ENCODE measurements around the gene SH3D21.

SH3D21 gene

GRCh38 chr1:36346741-36347370 lies 40.7 kb downstream of the SH3D21 start:
- CTCF ChIA-PET: interaction anchor here (0.8 to 8.9 kb wide), 3 partner anchors 47 to 71 kb away, joined by 3 to 86 read pairs (median 4); no protein-coding TSS in a partner anchor
- Histone ChIP-seq H3K4me1 (ENCODE audit: control extremely low read depth in 1 of 4, control insufficient read depth in 4 of 4, insufficient read depth in 4 of 4, low read length in 3 of 4) (peaks cover 0 to 31% (median 29%) of the 10 kb centered on the region in 4 experiments), H3K9me3 (ENCODE audit: control extremely low read depth in 1 of 5, control insufficient read depth in 4 of 5, insufficient read depth in 2 of 5, low read depth in 1 of 5, low read length in 4 of 5) (no peaks in the 10 kb centered on the region), H3K27me3 (replicated peaks in 2 of 5; ENCODE audit: control insufficient read depth in 4 of 5, insufficient read depth in 5 of 5, low read length in 4 of 5) (no peaks in the 10 kb centered on the region), H3K27ac (ENCODE audit: insufficient read depth in 1 of 2, low read depth in 1 of 2, low read length in 2 of 2, poor library complexity in 1 of 2, severe bottlenecking in 2 of 2) (no peak overlapping the region), H3K4me3 (ENCODE audit: control insufficient read depth in 1 of 7, extremely low read depth in 1 of 7, insufficient read depth in 4 of 7, low read depth in 2 of 7, low read length in 6 of 7) (no peak overlapping the region), H3K36me3 (ENCODE audit: control insufficient read depth in 4 of 4, insufficient read depth in 4 of 4, low read length in 3 of 4) (peaks cover 19 to 75% (median 42%) of the 10 kb centered on the region in 4 experiments)
- 98% methylated on average over 5 of the region's 8 CpGs for WGBS (ENCODE audit: insufficient coverage)
- no peak for DNase-seq
- POLR2A ChIA-PET: interaction anchor here (0.6 kb wide), 1 partner anchor 131 kb away, joined by 4 read pairs; no protein-coding TSS in a partner anchor

- ChIA-PET CTCF (interaction anchor here (2.3 to 5.4 kb wide), 2 partner anchors 7 to 48 kb away, joined by 7 to 37 read pairs; partner anchors contain the start of gene LSM10), POLR2A (interaction anchor here (1.3 kb wide), 1 partner anchor 29 kb away, joined by 3 read pairs; no protein-coding TSS in a partner anchor)
- Histone ChIP-seq H3K9me3 (ENCODE audit: control extremely low read depth in 1 of 5, control insufficient read depth in 4 of 5, insufficient read depth in 2 of 5, low read depth in 1 of 5, low read length in 4 of 5) (no peaks in the 10 kb centered on the region), H3K27me3 (replicated peaks in 2 of 5; ENCODE audit: control insufficient read depth in 4 of 5, insufficient read depth in 5 of 5, low read length in 4 of 5) (no peaks in the 10 kb centered on the region), H3K4me3 (ENCODE audit: control insufficient read depth in 1 of 7, extremely low read depth in 1 of 7, insufficient read depth in 4 of 7, low read depth in 2 of 7, low read length in 6 of 7) (no peak overlapping the region), H3K36me3 (ENCODE audit: control insufficient read depth in 4 of 4, insufficient read depth in 4 of 4, low read length in 3 of 4) (peaks cover 11 to 73% (median 47%) of the 10 kb centered on the region in 4 experiments), H3K27ac (ENCODE audit: insufficient read depth in 1 of 2, low read depth in 1 of 2, low read length in 2 of 2, poor library complexity in 1 of 2, severe bottlenecking in 2 of 2) (no peak overlapping the region), H3K4me1 (ENCODE audit: control extremely low read depth in 1 of 4, control insufficient read depth in 4 of 4, insufficient read depth in 4 of 4, low read length in 3 of 4) (peaks cover 0 to 46% (median 41%) of the 10 kb centered on the region in 4 experiments)
- no peak for DNase-seq
- WGBS (ENCODE audit: insufficient coverage): 71% methylated on average over 6 of the region's 7 CpGs
Observed at GRCh38 chr1:36349241-36349671, 43.1 kb downstream of the SH3D21 start.

- WGBS (ENCODE audit: insufficient coverage): 96% methylated on average over 16 of the region's 16 CpGs
- Histone ChIP-seq H3K27ac (ENCODE audit: insufficient read depth in 1 of 2, low read depth in 1 of 2, low read length in 2 of 2, poor library complexity in 1 of 2, severe bottlenecking in 2 of 2) (no peak overlapping the region), H3K9me3 (ENCODE audit: control extremely low read depth in 1 of 5, control insufficient read depth in 4 of 5, insufficient read depth in 2 of 5, low read depth in 1 of 5, low read length in 4 of 5) (no peaks in the 10 kb centered on the region), H3K4me3 (ENCODE audit: control insufficient read depth in 1 of 7, extremely low read depth in 1 of 7, insufficient read depth in 4 of 7, low read depth in 2 of 7, low read length in 6 of 7) (no peak overlapping the region), H3K27me3 (replicated peaks in 2 of 5; ENCODE audit: control insufficient read depth in 4 of 5, insufficient read depth in 5 of 5, low read length in 4 of 5) (no peaks in the 10 kb centered on the region), H3K4me1 (ENCODE audit: control extremely low read depth in 1 of 4, control insufficient read depth in 4 of 4, insufficient read depth in 4 of 4, low read length in 3 of 4) (peaks cover 0 to 46% (median 41%) of the 10 kb centered on the region in 4 experiments), H3K36me3 (ENCODE audit: control insufficient read depth in 4 of 4, insufficient read depth in 4 of 4, low read length in 3 of 4) (peaks cover 13 to 73% (median 47%) of the 10 kb centered on the region in 4 experiments)
- DNase-seq: no peak
- POLR2A ChIA-PET: interaction anchor here (0.9 to 1.3 kb wide), 2 partner anchors 23 to 29 kb away, joined by 3 read pairs; no protein-coding TSS in a partner anchor
- CTCF ChIA-PET: interaction anchor here (1.4 to 5.4 kb wide), 5 partner anchors 7 to 70 kb away, joined by 3 to 37 read pairs (median 8); partner anchors contain the start of gene LSM10
Observed at GRCh38 chr1:36349839-36350238, 43.7 kb downstream of the SH3D21 start.

- 2% methylated on average over 11 of the region's 13 CpGs for WGBS (ENCODE audit: insufficient coverage)
- H3K4me1 ChIP-seq (ENCODE audit: control extremely low read depth in 1 of 4, control insufficient read depth in 4 of 4, insufficient read depth in 4 of 4, low read length in 3 of 4): peaks cover 0 to 46% (median 41%) of the 10 kb centered on the region in 4 experiments
Observed at GRCh38 chr1:36350659-36351226, 44.6 kb downstream of the SH3D21 start.

GRCh38 chr1:36351227-36351977 lies 45.2 kb downstream of the SH3D21 start:
- peaks cover 0 to 46% (median 41%) of the 10 kb centered on the region in 4 experiments for H3K4me1 ChIP-seq (ENCODE audit: control extremely low read depth in 1 of 4, control insufficient read depth in 4 of 4, insufficient read depth in 4 of 4, low read length in 3 of 4)
- H3K4me3 ChIP-seq (ENCODE audit: control insufficient read depth in 1 of 7, extremely low read depth in 1 of 7, insufficient read depth in 4 of 7, low read depth in 2 of 7, low read length in 6 of 7): peak overlapping the region in 3 of 7 experiments; percentile 9 to 62 (median 23)
- ChIA-PET CTCF (interaction anchor here (0.9 to 5.4 kb wide), 10 partner anchors 9 to 73 kb away, joined by 3 to 37 read pairs (median 4); no protein-coding TSS in a partner anchor), POLR2A (interaction anchor here (0.8 kb wide), 1 partner anchor 12 kb away, joined by 3 read pairs; no protein-coding TSS in a partner anchor)
- peak in 2 of 3 donors; percentile 61 to 67 for DNase-seq
- H3K36me3 ChIP-seq (ENCODE audit: control insufficient read depth in 4 of 4, insufficient read depth in 4 of 4, low read length in 3 of 4): peaks cover 15 to 71% (median 49%) of the 10 kb centered on the region in 4 experiments
- 64% methylated on average over 12 of the region's 14 CpGs for WGBS (ENCODE audit: insufficient coverage)
- no peaks in the 10 kb centered on the region for H3K9me3 ChIP-seq (ENCODE audit: control extremely low read depth in 1 of 5, control insufficient read depth in 4 of 5, insufficient read depth in 2 of 5, low read depth in 1 of 5, low read length in 4 of 5)
- no peaks in the 10 kb centered on the region for H3K27me3 ChIP-seq (replicated peaks in 2 of 5; ENCODE audit: control insufficient read depth in 4 of 5, insufficient read depth in 5 of 5, low read length in 4 of 5)
- H3K27ac ChIP-seq (ENCODE audit: insufficient read depth in 1 of 2, low read depth in 1 of 2, low read length in 2 of 2, poor library complexity in 1 of 2, severe bottlenecking in 2 of 2): peak overlapping the region in 1 of 2 experiments; percentile 50

More at GRCh38 chr1:36350659-36351226, 44.6 kb downstream of the SH3D21 start:
- Histone ChIP-seq H3K36me3 (ENCODE audit: control insufficient read depth in 4 of 4, insufficient read depth in 4 of 4, low read length in 3 of 4) (peaks cover 17 to 70% (median 49%) of the 10 kb centered on the region in 4 experiments), H3K27me3 (replicated peaks in 2 of 5; ENCODE audit: control insufficient read depth in 4 of 5, insufficient read depth in 5 of 5, low read length in 4 of 5) (no peaks in the 10 kb centered on the region), H3K27ac (ENCODE audit: insufficient read depth in 1 of 2, low read depth in 1 of 2, low read length in 2 of 2, poor library complexity in 1 of 2, severe bottlenecking in 2 of 2) (peak overlapping the region in 1 of 2 experiments; percentile 50), H3K4me3 (ENCODE audit: control insufficient read depth in 1 of 7, extremely low read depth in 1 of 7, insufficient read depth in 4 of 7, low read depth in 2 of 7, low read length in 6 of 7) (peak overlapping the region in 4 of 7 experiments; percentile 9 to 62 (median 22)), H3K9me3 (ENCODE audit: control extremely low read depth in 1 of 5, control insufficient read depth in 4 of 5, insufficient read depth in 2 of 5, low read depth in 1 of 5, low read length in 4 of 5) (no peaks in the 10 kb centered on the region)
- ChIA-PET CTCF (interaction anchor here (0.9 to 5.4 kb wide), 8 partner anchors 8 to 69 kb away, joined by 3 to 37 read pairs (median 6); partner anchors contain the start of gene LSM10), POLR2A (interaction anchor here (0.7 to 1.3 kb wide), 5 partner anchors 13 to 36 kb away, joined by 3 read pairs; no protein-coding TSS in a partner anchor)
- peak; percentile 53 to 88 (median 83) for DNase-seq

GRCh38 chr1:36352125-36352909 lies 46.1 kb downstream of the SH3D21 start:
- WGBS (ENCODE audit: insufficient coverage): 98% methylated on average over 12 of the region's 13 CpGs
- Histone ChIP-seq H3K27ac (ENCODE audit: insufficient read depth in 1 of 2, low read depth in 1 of 2, low read length in 2 of 2, poor library complexity in 1 of 2, severe bottlenecking in 2 of 2) (no peak overlapping the region), H3K36me3 (ENCODE audit: control insufficient read depth in 4 of 4, insufficient read depth in 4 of 4, low read length in 3 of 4) (peaks cover 18 to 68% (median 45%) of the 10 kb centered on the region in 4 experiments), H3K9me3 (ENCODE audit: control extremely low read depth in 1 of 5, control insufficient read depth in 4 of 5, insufficient read depth in 2 of 5, low read depth in 1 of 5, low read length in 4 of 5) (no peaks in the 10 kb centered on the region), H3K4me3 (ENCODE audit: control insufficient read depth in 1 of 7, extremely low read depth in 1 of 7, insufficient read depth in 4 of 7, low read depth in 2 of 7, low read length in 6 of 7) (no peak overlapping the region), H3K4me1 (ENCODE audit: control extremely low read depth in 1 of 4, control insufficient read depth in 4 of 4, insufficient read depth in 4 of 4, low read length in 3 of 4) (peaks cover 0 to 46% (median 41%) of the 10 kb centered on the region in 4 experiments), H3K27me3 (replicated peaks in 2 of 5; ENCODE audit: control insufficient read depth in 4 of 5, insufficient read depth in 5 of 5, low read length in 4 of 5) (no peaks in the 10 kb centered on the region)
- POLR2A ChIA-PET: no interaction called here
- DNase-seq: no peak
- CTCF ChIA-PET: interaction anchor here (1.0 to 5.4 kb wide), 5 partner anchors 10 to 72 kb away, joined by 3 to 37 read pairs (median 4); no protein-coding TSS in a partner anchor
